Measurements from ENCODE around the gene A3GALT2.

Gene A3GALT2

GRCh38 chr1:33288976-33289857 lies 31.7 kb downstream of the A3GALT2 start:
- no peak for DNase-seq

DNA sequence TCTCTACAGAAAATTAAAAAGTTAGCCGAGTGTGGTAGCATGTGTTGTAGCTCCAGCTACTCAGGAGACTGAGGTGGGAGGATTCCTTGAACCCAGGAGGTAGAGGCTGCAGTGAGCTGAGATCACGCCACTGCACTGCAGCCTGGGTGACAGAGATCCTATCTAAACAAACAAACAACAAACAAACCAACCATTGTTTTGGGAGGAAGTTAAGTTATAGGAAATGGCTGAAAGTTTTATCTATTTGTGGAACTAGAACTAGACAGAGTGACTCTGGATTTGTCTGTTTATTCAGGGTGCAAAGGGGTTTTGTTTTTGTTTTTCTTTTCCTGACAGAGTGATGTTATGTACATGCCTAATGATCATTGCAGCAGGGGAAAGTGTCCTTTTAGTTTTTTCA lies 33.6 kb downstream of the A3GALT2 start:
- no peak for DNase-seq

- no peak for DNase-seq
Observed at GRCh38 chr1:33286451-33287185, 34.3 kb downstream of the A3GALT2 start.

DNA sequence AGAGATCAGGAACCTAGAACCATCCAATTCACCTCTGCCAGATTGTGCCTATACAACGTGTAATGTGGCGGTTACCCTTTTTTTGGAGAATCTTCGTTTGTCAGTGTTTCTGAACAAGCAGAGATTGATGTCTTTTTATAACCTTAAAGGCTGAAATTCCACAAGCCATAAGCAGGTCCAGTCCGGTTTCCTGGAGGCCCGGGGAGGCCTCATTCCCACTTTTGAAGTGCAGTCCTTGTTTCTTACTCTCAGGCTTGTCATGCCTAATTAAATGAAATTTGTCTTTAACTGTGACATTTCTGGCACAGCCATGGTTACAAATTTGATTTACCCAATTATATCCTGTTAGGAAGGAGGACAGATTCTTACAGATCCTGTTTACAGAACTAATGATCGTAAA lies 36.8 kb downstream of the A3GALT2 start:
- DNase-seq = no peak

- no peak for DNase-seq
Observed at GRCh38 chr1:33282791-33283190, 38.1 kb downstream of the A3GALT2 start.

GRCh38 chr1:33281554-33282303 lies 39.2 kb downstream of the A3GALT2 start:
- no peak for DNase-seq

GRCh38 chr1:33280091-33280661 lies 40.7 kb downstream of the A3GALT2 start:
- DNase-seq = no peak

DNA sequence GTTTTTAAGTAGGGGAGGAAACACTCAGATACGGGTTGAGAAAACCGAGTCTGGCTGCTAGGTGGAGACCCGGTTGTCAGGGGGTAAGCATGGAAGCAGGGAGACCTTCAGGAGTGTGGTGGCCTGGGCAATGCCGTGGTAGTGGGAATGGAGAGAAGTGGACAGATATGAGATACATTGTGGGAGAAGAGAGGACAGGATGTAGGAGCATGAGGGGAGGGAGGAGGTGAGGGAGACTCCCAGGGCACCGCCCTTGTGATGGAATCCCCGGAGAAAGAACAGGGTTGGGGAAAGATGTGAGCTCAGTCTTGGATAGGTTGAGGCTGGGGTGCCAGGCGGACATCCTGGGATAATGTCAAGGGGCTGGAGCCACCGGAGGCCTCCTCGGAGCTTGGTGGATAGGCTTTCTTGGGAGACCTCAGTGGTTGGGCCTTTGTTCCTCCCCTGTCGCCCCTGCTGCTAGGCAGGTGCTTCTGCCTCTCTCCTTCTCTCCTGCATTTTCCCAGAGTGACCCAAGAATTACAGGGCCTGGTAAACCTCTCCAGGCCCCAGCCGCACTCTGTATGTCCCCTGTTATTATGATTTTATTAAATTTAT lies 43.3 kb downstream of the A3GALT2 start:
- DNase-seq = no peak

DNA sequence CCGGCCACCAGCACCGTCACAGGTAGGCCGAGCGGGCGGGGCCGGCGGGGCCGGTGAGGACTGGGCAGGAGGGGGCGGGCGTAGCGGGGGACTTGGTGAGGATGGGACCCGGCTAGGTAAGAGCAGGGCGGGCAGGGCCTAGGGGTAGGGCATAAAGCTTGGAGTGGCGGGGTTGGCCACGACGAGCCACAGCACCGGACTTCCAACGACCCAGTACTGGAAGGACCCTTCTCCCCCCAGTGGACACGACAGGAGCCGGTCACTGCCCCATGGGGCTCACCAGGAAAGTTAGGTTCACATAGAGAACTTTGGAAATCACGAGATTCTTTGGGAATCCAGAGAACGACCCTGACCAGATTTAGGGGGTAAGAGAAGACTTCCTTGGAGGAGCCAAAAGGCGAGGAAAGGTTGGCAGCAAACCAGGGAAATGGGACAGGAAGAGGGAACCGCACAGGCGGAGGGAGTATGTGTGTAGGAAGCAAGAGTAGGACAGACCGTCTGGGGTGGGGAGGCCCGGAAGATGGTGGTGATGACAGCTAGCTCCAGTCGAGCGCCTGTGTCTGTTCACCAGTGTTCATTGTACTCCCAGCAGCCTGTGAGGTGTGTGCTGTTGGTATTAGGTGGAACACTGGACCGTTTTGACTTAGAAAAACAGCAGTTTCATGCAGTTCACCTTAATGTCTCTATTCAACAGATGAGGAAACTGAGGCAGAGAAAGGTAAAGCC lies 44.2 kb downstream of the A3GALT2 start:
- DNase-seq = no peak

- no peak for DNase-seq
Observed at GRCh38 chr1:33275706-33276572, 45.0 kb downstream of the A3GALT2 start.

GRCh38 chr1:33275195-33275594 lies 45.7 kb downstream of the A3GALT2 start:
- no peak for DNase-seq

GRCh38 chr1:33274446-33274845 lies 46.5 kb downstream of the A3GALT2 start:
- no peak for DNase-seq

DNA sequence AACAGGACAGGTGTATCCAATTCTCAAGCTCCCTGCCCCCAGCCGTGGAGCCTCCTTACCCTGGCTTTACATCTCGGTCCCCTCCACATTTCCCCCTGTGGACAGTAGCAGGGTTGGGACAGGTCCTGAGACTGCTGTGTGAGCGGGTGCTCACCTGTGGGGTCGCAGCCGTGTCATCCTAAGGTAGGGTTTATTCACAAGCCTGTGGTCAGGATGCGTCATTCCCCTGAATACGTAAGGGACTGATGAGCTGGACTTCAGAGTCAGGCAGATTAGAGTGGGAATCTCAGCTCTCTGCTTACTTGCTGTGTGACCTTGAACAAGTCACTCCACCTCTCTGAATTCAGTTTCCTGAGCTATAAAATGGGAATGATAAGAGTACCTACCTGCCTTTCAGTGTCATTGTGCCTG lies 46.9 kb downstream of the A3GALT2 start:
- DNase-seq = no peak

GRCh38 chr1:33273406-33273805 lies 47.5 kb downstream of the A3GALT2 start:
- no peak for DNase-seq

- DNase-seq = no peak
Observed at GRCh38 chr1:33272930-33273329, 48.0 kb downstream of the A3GALT2 start.

DNA sequence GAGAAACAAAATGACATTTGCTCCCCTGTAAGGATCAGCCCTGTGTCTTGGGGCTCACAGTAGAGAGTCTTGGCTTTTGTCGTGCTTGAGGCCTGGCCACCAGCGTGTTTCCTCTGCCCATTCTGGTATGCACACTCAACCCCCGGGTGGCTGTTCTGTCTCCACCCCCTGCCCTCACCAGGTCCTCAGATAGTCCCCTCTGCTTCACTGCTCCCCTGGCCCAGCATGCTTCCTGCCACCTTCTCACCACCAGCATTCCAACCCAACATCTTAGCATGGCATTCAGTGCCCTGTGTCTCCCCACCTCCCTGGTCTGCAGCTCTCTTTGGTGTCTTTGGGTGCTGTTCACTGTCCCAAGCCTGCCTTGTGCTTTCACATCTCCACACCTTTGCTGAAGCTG lies 48.4 kb downstream of the A3GALT2 start:
- DNase-seq = no peak

DNA sequence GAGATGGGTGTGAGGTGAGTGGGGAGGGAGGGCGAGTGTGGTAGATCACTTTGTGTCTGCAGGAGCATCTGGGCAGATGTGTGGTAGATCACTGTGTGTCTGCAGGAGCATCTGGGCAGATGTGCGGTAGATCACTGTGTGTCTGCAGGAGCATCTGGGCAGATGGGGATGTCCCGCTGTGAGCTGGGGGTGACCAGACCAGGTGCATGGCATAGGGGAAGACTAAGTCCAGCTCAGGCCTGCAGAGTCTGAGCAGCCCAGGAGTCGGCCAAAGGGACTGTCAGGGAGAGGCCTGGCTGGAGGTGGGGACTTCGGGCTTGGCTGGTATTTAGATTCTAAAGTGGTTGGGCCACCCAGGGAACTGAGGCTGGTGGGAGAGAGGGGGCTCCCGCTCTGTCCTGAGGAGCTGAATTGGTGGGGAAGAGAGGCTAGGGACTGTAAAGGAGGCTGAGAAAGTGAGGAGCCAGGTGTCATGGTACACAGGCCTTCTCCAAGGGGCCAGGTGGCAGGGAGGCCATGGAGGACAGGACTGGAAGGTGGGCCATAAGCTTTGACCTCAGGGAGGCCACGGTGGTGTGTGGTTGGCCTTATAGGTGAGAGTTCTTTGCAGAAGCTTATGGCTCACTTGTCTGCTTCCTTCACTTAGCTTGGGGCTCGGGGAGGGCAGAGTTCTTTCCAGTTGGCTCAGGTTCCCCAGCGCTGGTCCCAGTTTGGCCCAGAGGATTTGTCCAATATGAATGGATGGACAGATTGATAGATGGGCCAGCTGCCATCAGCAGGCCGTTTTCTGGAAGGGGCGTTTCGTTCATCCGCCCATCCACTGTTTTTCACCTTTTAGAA lies 49.0 kb downstream of the A3GALT2 start:
- no peak for DNase-seq

DNA sequence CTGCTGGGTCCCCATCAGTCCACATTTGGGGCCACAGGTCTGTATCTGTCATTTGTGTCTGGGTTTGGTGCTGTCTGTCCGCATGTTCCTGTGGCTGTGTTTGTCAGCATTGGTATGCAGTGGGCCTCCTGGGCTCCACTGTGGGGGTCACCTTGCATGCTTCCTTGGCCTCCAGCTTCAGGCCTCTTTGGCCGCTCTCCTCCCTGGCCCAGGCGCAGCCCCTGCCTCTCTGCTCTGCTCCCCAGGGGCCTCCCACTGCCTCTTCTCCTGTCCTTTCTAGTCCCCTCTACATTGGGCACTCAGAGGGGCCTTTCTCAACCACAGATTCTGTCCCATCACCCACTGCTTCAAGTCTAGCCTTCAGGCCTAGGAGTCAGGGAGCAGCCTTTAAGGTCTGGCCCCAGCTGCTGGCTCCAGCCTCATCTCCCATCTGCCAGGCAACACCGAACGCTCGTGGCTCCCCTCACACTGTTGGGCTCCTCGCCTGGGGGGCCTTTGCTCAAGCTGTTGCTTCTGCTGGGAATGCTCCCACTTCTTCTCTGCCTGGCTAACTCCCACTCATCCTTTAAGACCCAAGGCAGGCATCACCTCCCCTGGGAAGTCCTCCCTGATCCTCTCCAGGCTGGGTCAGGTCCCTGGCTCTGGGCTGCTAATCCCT lies 50.0 kb downstream of the A3GALT2 start:
- no peak for DNase-seq

DNA sequence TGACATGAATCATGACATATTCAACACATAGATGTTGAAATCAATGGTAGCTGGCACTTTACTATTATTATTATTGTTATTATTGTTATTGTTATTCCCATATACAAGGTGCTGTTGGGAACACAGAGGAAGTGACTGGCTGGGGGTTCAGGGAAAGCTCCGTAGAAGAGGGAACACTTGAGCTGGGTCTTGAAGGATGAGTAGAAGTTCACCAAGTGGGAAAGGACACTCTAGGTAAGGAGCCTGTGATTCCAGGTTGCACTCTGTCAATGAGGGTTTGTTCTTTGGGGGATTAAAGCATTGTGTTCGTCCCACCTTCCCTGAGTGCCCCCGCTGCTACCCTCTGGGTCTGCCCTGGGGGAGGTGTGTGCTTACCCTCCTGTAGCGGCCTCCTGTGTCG lies 50.5 kb downstream of the A3GALT2 start:
- no peak for DNase-seq
